Prostate gland (tissue), 2 donors: ENCODE measurements around the gene GFI1. TPM values are rescaled to one million over a fixed set of nuclear protein-coding genes. Genes with fewer than 3 reads are reported as not detected.
"Not testable (repeated sequence)": the region's sequence is repeated elsewhere in the genome, so short reads cannot be mapped to it uniquely, and the experiment has no call there.

Experiments
- DNase-seq: peaks from one replicate; pipeline ENCODE4 v3.0.0-alpha.2; 2019; ENCODE audit warnings: low spot score
- H3K27ac ChIP-seq, 2 donors: fragments of 200-600 bp; sonication (generic); 2 replicates each; pipeline ENCODE4 v1.5.1; 2017 to 2019
- H3K27me3 ChIP-seq: fragments of 200-600 bp; sonication (generic); replicated peaks from 2 replicates; pipeline ENCODE4 v1.5.1; 2019; ENCODE audit not compliant: insufficient read depth
- H3K36me3 ChIP-seq, 2 donors: fragments of 200-600 bp; sonication (generic); 1 replicate in 1 of 2; 2 replicates in 1 of 2; pipeline versions ENCODE4 v1.5.1 to v1.8.1; 2017 to 2019
- H3K4me1 ChIP-seq: fragments of 200-600 bp; sonication (generic); replicated peaks from 2 replicates; pipeline ENCODE4 v1.5.1; 2019
- H3K4me3 ChIP-seq, 2 donors: fragments of 200-600 bp; sonication (generic); 2 replicates each; pipeline ENCODE4 v1.5.1; 2017 to 2019
- H3K9me3 ChIP-seq: fragments of 200-600 bp; sonication (generic); 2 replicates; pipeline ENCODE4 v1.5.1; 2017
- POLR2A ChIP-seq: fragments of 450-650 bp; IDR thresholded peaks from one replicate; pipeline ENCODE4 v1.6.1; 2016; ENCODE audit warnings: antibody characterized with exemption, mild to moderate bottlenecking
- POLR2AphosphoS5 ChIP-seq: sonication (generic); formaldehyde crosslinking; IDR thresholded peaks from one replicate; pipeline ENCODE4 v1.6.1; 2017; ENCODE audit warnings: antibody characterized with exemption
- WGBS: methylation state at CpG from one replicate; pipeline ENCODE4 v1.1.5; 2018; 5-methylcytosine and 5-hydroxymethylcytosine counted together
- intact Hi-C: fragments of 100-400 bp; cut with DNase I; formaldehyde crosslinking; loops from one replicate; pipeline ENCODE4 v1.14.2; 2022
- total RNA-seq, 2 donors: library from RNA; depleted of rRNA; stranded (reverse); fragments of >200 nt; gene quantifications; one replicate each; pipeline ENCODE4 v1.1.0, GENCODE V29; 2016
- TF ChIP-seq, protein P1 (sequence below), 4 experiments: fragments of 200-600 bp in 2 of 4; fragments of 450-650 bp in 2 of 4; sonication (generic) in 2 of 4; IDR thresholded peaks; 1 replicate in 3 of 4; 2 replicates in 1 of 4; pipeline ENCODE4 v1.5.1; 2016 to 2019; ENCODE audit warnings: antibody characterized with exemption in 4 of 4, mild to moderate bottlenecking in 2 of 4, moderate library complexity in 2 of 4

GFI1 gene
- total RNA-seq, 2 donors from 2014 or later = 0.32 to 2.1 TPM

DNA sequence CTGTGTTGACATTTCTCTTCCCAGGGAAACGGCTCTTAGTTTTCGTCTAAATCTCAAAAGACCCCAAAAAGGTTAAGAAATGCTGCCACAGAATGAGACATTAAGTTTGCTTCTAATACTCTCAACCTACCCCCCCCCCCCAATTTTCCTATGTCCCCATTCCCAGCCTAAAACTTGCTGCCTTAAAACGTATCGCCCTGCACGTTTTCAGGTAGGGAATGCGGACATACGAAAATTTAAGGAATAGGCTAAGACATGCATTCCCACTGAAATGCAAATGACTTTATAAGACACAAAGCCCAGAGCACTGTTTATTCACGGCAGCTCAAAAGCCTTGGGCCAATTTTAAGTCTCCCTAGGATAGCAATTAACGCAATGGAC is 45.4 kb downstream of the GFI1 start:
- no peak overlapping the region for H3K27ac ChIP-seq
- no peak for TF ChIP-seq POLR2A
- no peak for TF ChIP-seq POLR2AphosphoS5
- TF ChIP-seq, protein P1, sequence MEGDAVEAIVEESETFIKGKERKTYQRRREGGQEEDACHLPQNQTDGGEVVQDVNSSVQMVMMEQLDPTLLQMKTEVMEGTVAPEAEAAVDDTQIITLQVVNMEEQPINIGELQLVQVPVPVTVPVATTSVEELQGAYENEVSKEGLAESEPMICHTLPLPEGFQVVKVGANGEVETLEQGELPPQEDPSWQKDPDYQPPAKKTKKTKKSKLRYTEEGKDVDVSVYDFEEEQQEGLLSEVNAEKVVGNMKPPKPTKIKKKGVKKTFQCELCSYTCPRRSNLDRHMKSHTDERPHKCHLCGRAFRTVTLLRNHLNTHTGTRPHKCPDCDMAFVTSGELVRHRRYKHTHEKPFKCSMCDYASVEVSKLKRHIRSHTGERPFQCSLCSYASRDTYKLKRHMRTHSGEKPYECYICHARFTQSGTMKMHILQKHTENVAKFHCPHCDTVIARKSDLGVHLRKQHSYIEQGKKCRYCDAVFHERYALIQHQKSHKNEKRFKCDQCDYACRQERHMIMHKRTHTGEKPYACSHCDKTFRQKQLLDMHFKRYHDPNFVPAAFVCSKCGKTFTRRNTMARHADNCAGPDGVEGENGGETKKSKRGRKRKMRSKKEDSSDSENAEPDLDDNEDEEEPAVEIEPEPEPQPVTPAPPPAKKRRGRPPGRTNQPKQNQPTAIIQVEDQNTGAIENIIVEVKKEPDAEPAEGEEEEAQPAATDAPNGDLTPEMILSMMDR (IDR thresholded peaks at IDR 0.05) = no peak

DNA sequence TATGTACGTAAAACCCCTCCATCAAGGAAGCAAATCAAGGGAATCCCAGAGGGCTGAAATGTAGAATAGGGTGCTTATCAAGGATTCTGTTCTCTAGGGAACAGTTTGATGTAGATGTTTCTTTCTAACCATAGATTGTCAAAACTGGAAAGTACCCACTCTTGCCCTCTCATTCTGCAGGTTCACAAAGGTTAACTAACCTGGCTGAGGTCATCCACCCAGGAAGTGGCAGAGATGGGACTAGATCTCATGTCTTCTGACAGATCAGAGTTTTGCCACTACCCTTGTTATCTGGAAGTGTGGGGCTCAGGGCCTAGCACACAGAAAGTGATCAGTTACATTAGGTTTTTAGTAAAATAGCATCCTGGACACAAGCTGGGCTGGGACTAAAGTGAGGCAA is 47.4 kb downstream of the GFI1 start:
- Histone ChIP-seq H3K27ac (no peak overlapping the region), H3K36me3 (no peaks in the 10 kb centered on the region), H3K4me1 (no peaks in the 10 kb centered on the region), H3K9me3 (no peaks in the 10 kb centered on the region), H3K27me3 (no peaks in the 10 kb centered on the region), H3K4me3 (no peak overlapping the region)
- WGBS = 71% methylated on average over 1 of the region's 1 CpG
- no peak for TF ChIP-seq POLR2A
- TF ChIP-seq, protein P1 (IDR thresholded peaks at IDR 0.05) = no peak
- TF ChIP-seq POLR2AphosphoS5 = no peak
- DNase-seq = no peak
- intact Hi-C loops = no loop called here

More for the DNA sequence above, 45.4 kb downstream of the GFI1 start:
- intact Hi-C loops = no loop called here
- Histone ChIP-seq H3K36me3 (no peaks in the 10 kb centered on the region), H3K9me3 (no peaks in the 10 kb centered on the region), H3K4me1 (no peaks in the 10 kb centered on the region), H3K27me3 (no peaks in the 10 kb centered on the region), H3K4me3 (no peak overlapping the region)
- WGBS = 90% methylated on average over 9 of the region's 9 CpGs
- DNase-seq = no peak

DNA sequence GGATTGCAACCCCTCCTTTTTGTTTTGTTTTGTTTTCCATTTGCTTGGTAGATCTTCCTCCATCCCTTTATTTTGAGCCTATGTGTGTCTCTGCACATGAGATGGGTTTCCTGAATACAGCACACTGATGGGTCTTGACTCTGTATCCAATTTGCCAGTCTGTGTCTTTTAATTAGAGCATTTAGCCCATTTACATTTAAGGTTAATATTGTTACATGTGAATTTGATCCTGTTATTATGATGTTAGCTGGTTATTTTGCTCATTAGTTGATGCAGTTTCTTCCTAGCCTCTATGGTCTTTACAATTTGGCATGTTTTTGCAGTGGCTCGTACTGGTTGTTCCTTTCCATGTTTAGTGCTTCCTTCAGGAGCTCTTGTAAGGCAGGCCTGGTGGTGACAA is 52.2 kb downstream of the GFI1 start:
- H3K4me1 ChIP-seq, H3K4me3 ChIP-seq, DNase-seq, H3K27me3 ChIP-seq, intact Hi-C loops, H3K27ac ChIP-seq, H3K36me3 ChIP-seq, H3K9me3 ChIP-seq: not testable (repeated sequence)
- WGBS = 80% methylated on average over 1 of the region's 1 CpG

DNA sequence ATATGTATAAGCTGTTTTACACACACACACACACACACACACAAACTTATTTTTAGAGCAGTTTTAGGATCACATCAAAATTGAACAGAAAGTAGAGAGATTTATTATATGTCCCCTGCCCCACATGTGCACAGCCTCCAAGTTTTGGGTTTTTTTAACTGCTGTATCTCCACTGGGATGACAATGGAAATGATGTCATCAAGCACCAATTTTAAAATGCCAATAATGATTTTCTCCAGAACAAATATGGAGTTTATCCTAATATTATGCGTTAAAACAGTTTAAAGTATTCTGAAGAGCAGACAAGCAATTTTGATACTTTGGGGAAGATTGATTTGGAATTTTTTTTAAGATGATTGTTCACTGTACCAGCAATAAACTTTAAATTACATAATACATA is 56.7 kb downstream of the GFI1 start:
- TF ChIP-seq POLR2A (no peak), POLR2AphosphoS5 (no peak)
- TF ChIP-seq, protein P1 (IDR thresholded peaks at IDR 0.05) = no peak
- Histone ChIP-seq H3K9me3 (no peaks in the 10 kb centered on the region), H3K27ac (no peak overlapping the region), H3K36me3 (no peaks in the 10 kb centered on the region), H3K4me3 (no peak overlapping the region), H3K4me1 (no peaks in the 10 kb centered on the region), H3K27me3 (no peaks in the 10 kb centered on the region)
- intact Hi-C loops = no loop called here
- DNase-seq = no peak
- 89% methylated on average over 1 of the region's 1 CpG for WGBS

DNA sequence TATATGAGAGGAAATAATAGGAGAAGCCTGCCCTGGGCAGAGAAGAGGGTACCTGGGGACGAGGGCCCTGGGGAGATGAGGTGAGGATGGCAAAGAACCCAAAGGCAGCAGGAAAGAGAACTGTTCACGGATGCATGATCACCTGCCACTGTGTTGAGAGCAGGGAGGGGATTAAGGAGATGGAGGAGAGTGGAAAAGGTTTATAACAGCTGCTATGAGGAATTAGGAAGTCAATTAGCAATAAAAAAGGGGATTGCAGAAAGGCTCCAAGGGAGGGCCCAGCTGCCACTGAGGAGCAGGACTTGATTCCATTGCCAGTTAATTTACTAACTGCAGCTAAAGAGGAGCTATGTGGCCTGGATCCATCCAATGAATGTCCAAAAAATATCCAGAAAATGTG is 61.1 kb downstream of the GFI1 start:
- H3K9me3 ChIP-seq = no peaks in the 10 kb centered on the region
- intact Hi-C loops = no loop called here
- H3K27me3 ChIP-seq = no peaks in the 10 kb centered on the region
- no peak for DNase-seq
- no peak overlapping the region for H3K4me3 ChIP-seq
- H3K27ac ChIP-seq = no peak overlapping the region
- 50% methylated on average over 2 of the region's 2 CpGs for WGBS
- no peaks in the 10 kb centered on the region for H3K36me3 ChIP-seq
- H3K4me1 ChIP-seq = no peaks in the 10 kb centered on the region
- TF ChIP-seq, protein P1 (IDR thresholded peaks at IDR 0.05) = no peak
- TF ChIP-seq POLR2AphosphoS5 = no peak
- no peak for TF ChIP-seq POLR2A

Other genes with a start within 250 kb of the GFI1 start
- 1 to 10 TPM; 4.7 to 9.5 TPM for gene GLMN, start 187.9 kb downstream of the GFI1 start, total RNA-seq
- gene RPAP2, start 187.9 kb downstream of the GFI1 start, total RNA-seq = 10 to 100 TPM in 1 of 2 donors, 1 to 10 TPM in 1; 6.5 to 11.0 TPM